Measurements from ENCODE around the gene IQUB. TPM values are rescaled to one million over a fixed set of nuclear protein-coding genes. Genes with fewer than 3 reads are reported as not detected.
"Not testable (repeated sequence)": the region's sequence is repeated elsewhere in the genome, so short reads cannot be mapped to it uniquely, and the experiment has no call there.

Gene IQUB
- total RNA-seq, 1 experiment from 2014 or later, result 0.98 TPM

DNA sequence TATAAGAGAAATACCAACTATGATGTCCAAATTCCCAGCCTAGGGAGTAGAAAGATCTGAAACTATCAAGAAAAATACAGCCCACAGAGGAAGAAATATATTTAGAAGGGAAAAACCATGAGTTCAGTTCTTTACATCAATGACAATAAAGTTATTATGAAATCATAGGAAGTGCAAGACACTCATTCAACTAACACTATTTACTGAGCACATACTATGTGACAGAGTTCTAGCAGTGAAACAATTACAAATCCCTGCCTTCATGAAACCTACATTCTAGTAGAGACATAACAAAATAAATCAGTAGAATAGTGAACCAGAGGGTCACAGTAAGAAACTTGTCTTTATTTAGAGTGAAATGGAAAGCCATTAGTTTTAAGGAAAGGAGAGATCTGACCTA, 21.1 kb upstream of the IQUB start:
- BruUV-seq (replicated peaks), result no TSS peak
- H3K36me3 ChIP-seq (ENCODE audit: low read depth), result no peaks in the 10 kb centered on the region
- POLR2A ChIA-PET (ENCODE audit: unreplicated experiment), result no interaction called here
- H3K9me3 ChIP-seq (ENCODE audit: insufficient read depth, low read depth), result no peaks in the 10 kb centered on the region
- no peak overlapping the region for H3K27ac ChIP-seq
- H3K79me2 ChIP-seq (ENCODE audit: low read depth), result peaks cover 12% of the 10 kb centered on the region; the same call in 1 of the 2 replicates
- DNase-seq, result no peak
- no peaks in the 10 kb centered on the region for H4K20me1 ChIP-seq (ENCODE audit: insufficient read depth)
- no peak overlapping the region for H3K4me2 ChIP-seq
- no peaks in the 10 kb centered on the region for H3K27me3 ChIP-seq (ENCODE audit: insufficient read depth, low read depth)
- no peaks in the 10 kb centered on the region for H3F3A ChIP-seq (ENCODE audit: insufficient read depth, low read depth)
- no peak overlapping the region for H3K4me3 ChIP-seq
- H3K9me2 ChIP-seq (ENCODE audit: insufficient read depth), result peaks cover 8% of the 10 kb centered on the region; the same call in 1 of the 2 replicates
- no peak overlapping the region for H2AFZ ChIP-seq
- H3K4me1 ChIP-seq (replicated peaks; ENCODE audit: insufficient read depth), result peaks cover 10% of the 10 kb centered on the region; the same call in 1 of the 2 replicates
- intact Hi-C loops (cut with micrococcal nuclease; ENCODE audit: unreplicated experiment), result no loop called here
- CTCF ChIA-PET, result no interaction called here
- TF ChIP-seq, protein P1, sequence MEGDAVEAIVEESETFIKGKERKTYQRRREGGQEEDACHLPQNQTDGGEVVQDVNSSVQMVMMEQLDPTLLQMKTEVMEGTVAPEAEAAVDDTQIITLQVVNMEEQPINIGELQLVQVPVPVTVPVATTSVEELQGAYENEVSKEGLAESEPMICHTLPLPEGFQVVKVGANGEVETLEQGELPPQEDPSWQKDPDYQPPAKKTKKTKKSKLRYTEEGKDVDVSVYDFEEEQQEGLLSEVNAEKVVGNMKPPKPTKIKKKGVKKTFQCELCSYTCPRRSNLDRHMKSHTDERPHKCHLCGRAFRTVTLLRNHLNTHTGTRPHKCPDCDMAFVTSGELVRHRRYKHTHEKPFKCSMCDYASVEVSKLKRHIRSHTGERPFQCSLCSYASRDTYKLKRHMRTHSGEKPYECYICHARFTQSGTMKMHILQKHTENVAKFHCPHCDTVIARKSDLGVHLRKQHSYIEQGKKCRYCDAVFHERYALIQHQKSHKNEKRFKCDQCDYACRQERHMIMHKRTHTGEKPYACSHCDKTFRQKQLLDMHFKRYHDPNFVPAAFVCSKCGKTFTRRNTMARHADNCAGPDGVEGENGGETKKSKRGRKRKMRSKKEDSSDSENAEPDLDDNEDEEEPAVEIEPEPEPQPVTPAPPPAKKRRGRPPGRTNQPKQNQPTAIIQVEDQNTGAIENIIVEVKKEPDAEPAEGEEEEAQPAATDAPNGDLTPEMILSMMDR (conservative IDR thresholded peaks at IDR 0.05), result no peak
- no peak for TF ChIP-seq EZH2 (IDR thresholded peaks at IDR 0.05; ENCODE audit: low read depth)

GRCh38 chr7:123553159-123553558, 18.8 kb upstream of the IQUB start:
- Histone ChIP-seq H3K9me3 (ENCODE audit: insufficient read depth, low read depth) (no peaks in the 10 kb centered on the region), H3K27ac (no peak overlapping the region), H3F3A (ENCODE audit: insufficient read depth, low read depth) (no peaks in the 10 kb centered on the region), H3K36me3 (ENCODE audit: low read depth) (no peaks in the 10 kb centered on the region), H3K4me3 (no peak overlapping the region), H2AFZ (no peak overlapping the region), H3K9me2 (ENCODE audit: insufficient read depth) (0 out of 2 replicates have a peak, but pooled peaks cover under 1% of the 10 kb centered on the region), H3K79me2 (ENCODE audit: low read depth) (peaks cover 12% of the 10 kb centered on the region; the same call in 1 of the 2 replicates), H3K4me1 (replicated peaks; ENCODE audit: insufficient read depth) (peaks cover 10% of the 10 kb centered on the region; the same call in 1 of the 2 replicates), H4K20me1 (ENCODE audit: insufficient read depth) (no peaks in the 10 kb centered on the region), H3K27me3 (ENCODE audit: insufficient read depth, low read depth) (no peaks in the 10 kb centered on the region), H3K4me2 (no peak overlapping the region)
- ChIA-PET POLR2A (ENCODE audit: unreplicated experiment) (no interaction called here), CTCF (interaction anchor here (0.6 kb wide), 1 partner anchor 283 kb away, joined by 5 read pairs; no protein-coding TSS in a partner anchor)
- intact Hi-C loops (cut with micrococcal nuclease; ENCODE audit: unreplicated experiment), result no loop called here
- DNase-seq, result no peak
- no TSS peak for BruUV-seq (replicated peaks)
- no peak for TF ChIP-seq EZH2 (IDR thresholded peaks at IDR 0.05; ENCODE audit: low read depth)
- TF ChIP-seq, protein P1 (conservative IDR thresholded peaks at IDR 0.05), result no peak

GRCh38 chr7:123552641-123553040, 18.2 kb upstream of the IQUB start:
- BruUV-seq (replicated peaks), result no TSS peak
- no peak for TF ChIP-seq EZH2 (IDR thresholded peaks at IDR 0.05; ENCODE audit: low read depth)
- TF ChIP-seq, protein P1 (conservative IDR thresholded peaks at IDR 0.05), result no peak
- H3K27ac ChIP-seq, result no peak overlapping the region
- H3K36me3 ChIP-seq (ENCODE audit: low read depth), result no peaks in the 10 kb centered on the region
- no peak overlapping the region for H3K4me2 ChIP-seq
- no peak overlapping the region for H3K4me3 ChIP-seq
- intact Hi-C loops (cut with micrococcal nuclease; ENCODE audit: unreplicated experiment), result no loop called here
- peaks cover 12% of the 10 kb centered on the region; the same call in 1 of the 2 replicates for H3K79me2 ChIP-seq (ENCODE audit: low read depth)
- H2AFZ ChIP-seq, result no peak overlapping the region
- H3K4me1 ChIP-seq (replicated peaks; ENCODE audit: insufficient read depth), result peaks cover 10% of the 10 kb centered on the region; the same call in 1 of the 2 replicates
- H3K9me2 ChIP-seq (ENCODE audit: insufficient read depth), result no peaks in the 10 kb centered on the region
- H3K27me3 ChIP-seq (ENCODE audit: insufficient read depth, low read depth), result no peaks in the 10 kb centered on the region
- H3K9me3 ChIP-seq (ENCODE audit: insufficient read depth, low read depth), result no peaks in the 10 kb centered on the region
- ChIA-PET POLR2A (ENCODE audit: unreplicated experiment) (interaction anchor here (0.6 kb wide), 1 partner anchor 971 kb away, joined by 7 read pairs; no protein-coding TSS in a partner anchor), CTCF (interaction anchor here (0.6 kb wide), 1 partner anchor 282 kb away, joined by 5 read pairs; no protein-coding TSS in a partner anchor)
- no peaks in the 10 kb centered on the region for H3F3A ChIP-seq (ENCODE audit: insufficient read depth, low read depth)
- H4K20me1 ChIP-seq (ENCODE audit: insufficient read depth), result no peaks in the 10 kb centered on the region
- no peak for DNase-seq

DNA sequence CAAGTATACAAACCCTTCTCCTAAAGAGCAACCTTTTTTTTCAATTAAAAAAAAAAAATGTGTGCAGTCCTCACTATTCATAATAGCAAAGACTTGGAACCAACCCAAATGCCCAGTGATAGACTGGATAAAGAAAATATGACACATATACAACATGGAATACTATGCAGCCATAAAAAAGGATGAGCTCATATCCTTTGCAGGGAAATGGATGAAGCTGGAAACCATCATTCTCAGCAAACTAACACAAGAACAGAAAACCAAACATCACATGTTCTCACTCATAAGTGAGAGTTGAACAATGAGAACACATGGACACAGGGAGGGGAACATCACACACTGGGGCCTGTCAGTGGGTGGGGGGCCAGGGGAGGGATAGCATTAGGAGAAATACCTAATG, 17.7 kb upstream of the IQUB start:
- peaks cover 10% of the 10 kb centered on the region; the same call in 1 of the 2 replicates for H3K4me1 ChIP-seq (replicated peaks; ENCODE audit: insufficient read depth)
- H2AFZ ChIP-seq; H3K36me3 ChIP-seq (ENCODE audit: low read depth); CTCF ChIA-PET; H3K4me2 ChIP-seq; DNase-seq; H3K4me3 ChIP-seq; H3K9me3 ChIP-seq (ENCODE audit: insufficient read depth, low read depth); BruUV-seq (replicated peaks); H3K27me3 ChIP-seq (ENCODE audit: insufficient read depth, low read depth); H4K20me1 ChIP-seq (ENCODE audit: insufficient read depth); H3K9me2 ChIP-seq (ENCODE audit: insufficient read depth); intact Hi-C loops (cut with micrococcal nuclease; ENCODE audit: unreplicated experiment); H3F3A ChIP-seq (ENCODE audit: insufficient read depth, low read depth); H3K79me2 ChIP-seq (ENCODE audit: low read depth); H3K27ac ChIP-seq: not testable (repeated sequence)
- POLR2A ChIA-PET (ENCODE audit: unreplicated experiment), result interaction anchor here (0.6 kb wide), 1 partner anchor 971 kb away, joined by 7 read pairs; no protein-coding TSS in a partner anchor
